GM19351 (cell line): ENCODE measurements around the gene RALB.

ENCODE experiments used
- ATAC-seq: cut with Tn5 transposase; IDR thresholded peaks from one replicate; pipeline ENCODE4 v1.9.1; 2021; ENCODE audit warnings: mild to moderate bottlenecking, moderate library complexity; ENCODE audit not compliant: unreplicated experiment

Gene RALB

DNA sequence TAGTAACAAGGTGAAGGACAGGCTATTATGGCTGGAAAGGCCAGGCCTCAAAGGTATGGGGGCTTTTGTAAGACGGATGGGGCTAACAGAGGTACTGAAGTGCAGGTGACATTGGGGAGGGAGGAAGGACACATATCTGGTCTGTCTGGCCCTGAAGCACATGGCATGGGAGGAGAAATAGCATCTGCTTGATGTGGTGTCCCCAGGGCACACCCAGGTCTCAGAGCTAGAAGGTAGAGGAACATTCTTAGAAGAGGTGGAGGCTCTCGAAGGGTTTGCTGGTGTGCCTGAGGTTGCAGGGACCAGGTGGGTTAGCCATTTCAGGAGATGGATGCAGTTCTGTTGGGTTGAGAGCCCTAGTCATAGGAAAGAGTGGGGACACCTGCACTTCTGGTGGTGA is 9.5 kb downstream of the RALB start:
- ATAC-seq = no peak

- no peak for ATAC-seq
Observed at GRCh38 chr2:120262761-120263428, 10.2 kb downstream of the RALB start.

DNA sequence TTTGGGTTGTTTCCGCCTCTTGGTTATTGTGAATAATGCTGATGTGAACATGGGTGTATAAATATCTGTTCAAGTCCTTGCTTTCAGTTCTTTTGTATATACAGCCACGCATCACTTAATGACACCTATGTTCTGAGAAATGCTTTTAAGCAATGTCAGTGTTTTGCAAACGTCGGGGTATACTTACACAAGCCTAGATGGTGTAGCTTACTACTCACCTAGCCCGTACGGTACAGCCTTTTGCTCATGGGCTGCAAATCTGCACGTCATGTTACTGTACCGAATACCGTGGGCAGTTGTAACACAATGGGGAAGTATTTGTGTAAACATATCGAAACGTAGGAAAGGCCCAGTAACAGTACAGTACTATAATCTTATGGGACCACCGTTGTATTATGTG is 12.4 kb downstream of the RALB start:
- ATAC-seq = no peak

DNA sequence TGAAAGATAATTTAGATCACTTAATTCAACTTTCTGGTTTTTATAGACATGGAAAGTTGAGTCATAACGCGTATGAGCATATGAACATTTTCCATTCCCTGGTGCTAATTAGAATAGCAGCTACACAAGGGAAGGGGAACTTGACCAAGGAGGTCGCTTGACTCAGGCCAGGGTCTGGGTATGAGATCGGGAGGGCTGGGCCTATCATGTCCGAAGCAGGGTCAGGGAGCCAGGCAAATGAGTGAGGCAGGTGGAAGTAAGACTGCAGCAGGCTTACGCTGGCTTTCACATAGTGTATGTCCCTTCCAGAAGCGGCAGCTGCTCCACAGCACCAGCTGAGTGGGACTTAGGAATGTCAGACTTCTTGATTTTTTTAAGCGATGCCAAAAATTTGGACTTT is 14.7 kb downstream of the RALB start:
- ATAC-seq = no peak

DNA sequence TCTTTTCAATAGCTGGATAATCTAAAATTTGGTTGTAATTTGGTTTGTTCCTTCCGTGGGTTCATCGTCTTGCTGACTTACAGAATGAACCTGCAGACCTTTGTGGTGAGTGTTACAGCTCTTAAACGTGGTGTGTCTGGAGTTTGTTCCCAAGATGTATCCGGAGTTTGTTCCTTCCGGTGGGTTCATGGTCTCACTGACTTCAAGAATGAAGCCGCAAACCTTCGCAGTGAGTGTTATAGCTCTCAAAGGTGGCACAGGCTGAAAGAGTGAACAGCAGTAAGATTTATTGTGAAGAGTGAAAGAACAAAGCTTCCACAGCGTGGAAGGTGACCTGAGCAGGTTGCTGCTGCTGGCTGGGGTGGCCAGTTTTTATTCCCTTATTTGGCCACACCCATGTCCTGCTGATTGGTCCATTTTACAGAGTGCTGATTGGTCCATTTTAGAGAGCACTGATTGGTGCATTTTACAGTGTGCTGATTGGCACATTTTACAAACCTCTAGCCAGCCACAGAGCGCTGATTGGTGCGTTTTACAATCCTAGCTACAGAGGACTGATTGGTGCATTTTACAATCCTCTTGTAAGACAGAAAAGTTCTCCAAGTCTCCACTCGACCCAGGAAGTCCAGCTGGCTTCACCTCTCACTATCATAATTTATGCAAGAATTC is 16.6 kb downstream of the RALB start:
- ATAC-seq = no peak

GRCh38 chr2:120269816-120270215 is 17.2 kb downstream of the RALB start:
- no peak for ATAC-seq

DNA sequence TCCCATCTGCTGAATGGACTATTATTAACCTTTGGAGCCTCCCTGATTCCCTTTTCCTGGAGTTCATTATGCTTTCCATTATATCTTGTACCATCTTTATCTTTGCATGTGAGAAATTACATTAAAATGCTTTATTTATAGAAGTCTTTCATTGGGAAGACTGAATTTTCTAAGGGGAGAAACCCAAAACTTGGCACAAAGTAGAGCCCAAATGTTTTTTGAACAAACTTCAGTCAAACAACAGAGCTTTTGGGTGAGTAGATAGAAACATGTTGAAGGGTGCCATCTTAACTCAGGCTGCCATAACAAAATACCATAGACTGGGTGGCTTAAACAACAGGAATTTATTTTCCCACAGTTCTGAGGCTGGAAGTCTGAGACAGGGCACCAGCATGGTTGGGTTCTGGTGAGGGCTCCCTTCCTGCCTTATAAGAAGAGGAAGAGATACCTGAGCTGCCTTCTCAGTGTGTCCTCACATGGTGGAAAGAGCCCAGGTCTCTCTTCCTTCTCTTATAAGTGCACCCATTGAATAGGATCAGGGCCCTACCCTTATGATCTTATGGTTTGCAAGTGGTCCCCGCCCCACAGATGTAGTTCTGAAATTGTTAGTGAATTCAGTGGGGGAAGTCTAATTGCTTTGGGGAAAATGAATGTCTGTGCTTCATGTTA is 19.2 kb downstream of the RALB start:
- peak; percentile 51 for ATAC-seq

DNA sequence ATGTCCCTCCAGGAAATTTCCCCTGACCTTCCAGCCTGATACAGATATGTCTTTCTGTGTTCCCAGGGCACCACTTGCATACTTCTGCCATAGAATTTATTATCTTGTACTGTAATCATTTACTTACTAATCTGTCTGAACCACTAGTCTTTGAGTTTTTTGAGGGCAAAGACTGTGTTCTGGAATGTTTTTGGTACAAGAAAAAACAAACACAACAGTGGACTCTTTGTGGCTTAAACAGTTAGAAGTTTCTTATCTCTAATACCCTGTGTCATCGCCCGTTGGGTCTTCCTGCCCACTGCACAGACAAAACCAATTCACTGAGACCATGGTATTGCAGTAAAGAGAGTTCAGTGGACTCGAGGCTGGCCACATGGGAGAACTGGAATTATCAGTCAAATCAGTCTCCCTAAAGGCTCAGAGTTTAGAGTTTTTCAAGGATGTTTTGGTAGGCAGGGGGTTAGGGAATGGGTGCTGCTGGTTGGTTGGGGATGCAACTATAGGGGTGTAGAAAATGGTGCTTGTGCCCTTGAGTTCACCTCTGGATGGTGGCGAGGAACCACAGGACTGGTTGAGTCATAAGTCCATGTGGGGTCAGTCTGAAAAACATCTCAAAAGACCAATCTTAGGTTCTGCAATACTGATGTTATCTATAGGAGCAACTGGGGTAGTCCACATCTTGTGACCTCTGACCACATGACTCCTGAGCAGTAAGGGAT is 20.3 kb downstream of the RALB start:
- ATAC-seq = no peak

- ATAC-seq = no peak
Observed at GRCh38 chr2:120275617-120276400, 23.2 kb downstream of the RALB start.

DNA sequence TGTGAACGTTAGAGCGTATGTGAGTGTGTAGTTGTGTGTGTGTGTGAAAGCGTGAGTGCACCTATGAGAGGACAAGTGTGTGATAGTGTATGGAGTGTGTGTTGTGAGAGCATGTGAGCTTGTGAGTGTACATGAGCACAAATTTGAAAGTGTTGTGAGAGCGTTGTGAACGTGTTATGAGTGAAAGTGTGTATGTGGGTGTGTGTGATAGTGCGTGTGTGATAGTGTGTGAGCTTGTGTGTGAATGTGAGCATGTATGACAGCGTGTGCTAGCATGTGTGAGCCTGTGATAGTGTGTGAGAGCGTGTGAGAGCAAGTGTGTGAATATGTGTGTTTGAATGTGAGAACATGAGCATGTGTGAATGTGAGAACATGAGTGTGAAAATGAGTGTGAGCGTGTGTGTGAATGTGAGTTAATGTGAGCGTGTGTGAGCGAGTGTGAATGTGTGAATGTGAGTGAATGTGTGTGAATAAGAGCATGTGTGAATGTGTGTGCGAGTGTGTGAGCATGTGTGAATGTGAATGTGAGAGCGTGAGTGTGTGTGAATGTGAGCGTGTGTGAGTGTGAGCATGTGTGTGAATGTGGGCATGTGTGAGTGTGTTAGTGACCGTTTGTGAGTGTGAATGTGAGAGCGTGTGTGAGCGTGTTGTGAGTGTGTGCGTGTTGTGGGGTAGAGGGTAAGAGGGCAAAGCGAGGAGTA is 25.0 kb downstream of the RALB start:
- no peak for ATAC-seq

DNA sequence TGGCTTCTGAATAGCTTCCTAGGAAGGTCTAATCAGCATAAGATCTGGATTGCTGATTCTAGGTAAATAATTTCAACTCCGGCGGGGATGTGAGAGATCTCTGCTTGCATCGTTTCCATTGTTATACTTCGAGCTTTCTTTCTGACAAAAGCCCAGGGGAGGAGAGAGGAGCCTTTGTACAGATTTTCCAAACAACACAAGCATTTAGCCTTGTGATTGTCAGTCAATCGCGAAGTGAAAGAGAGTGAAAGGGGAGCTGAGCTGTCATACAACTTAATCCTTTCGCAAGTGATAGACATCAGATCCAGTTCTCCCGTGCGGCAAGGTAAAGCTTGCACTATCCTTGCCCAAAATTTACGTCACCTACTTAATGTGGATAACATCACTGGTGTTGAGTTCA is 26.2 kb downstream of the RALB start:
- no peak for ATAC-seq

GRCh38 chr2:120279708-120280107 is 27.1 kb downstream of the RALB start:
- no peak for ATAC-seq

DNA sequence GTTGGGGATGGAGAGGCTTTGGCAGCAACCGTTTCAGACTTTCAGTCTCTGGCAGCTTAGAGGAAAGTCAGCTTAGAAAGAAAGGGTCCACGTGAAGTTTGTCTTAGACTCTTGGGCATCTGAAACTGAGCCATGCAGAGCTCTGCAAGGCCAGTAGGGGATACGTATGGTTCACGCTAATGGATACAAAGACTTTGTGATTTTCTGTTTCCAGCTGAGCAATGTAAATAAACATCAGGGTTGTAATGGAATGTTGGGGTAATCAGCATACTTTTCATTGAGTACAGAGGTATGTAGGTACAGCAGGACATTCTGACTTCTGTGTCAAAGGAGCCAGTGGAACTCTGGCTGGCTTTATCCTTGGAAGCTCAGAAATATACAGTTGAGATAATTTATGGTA is 31.0 kb downstream of the RALB start:
- ATAC-seq = no peak

DNA sequence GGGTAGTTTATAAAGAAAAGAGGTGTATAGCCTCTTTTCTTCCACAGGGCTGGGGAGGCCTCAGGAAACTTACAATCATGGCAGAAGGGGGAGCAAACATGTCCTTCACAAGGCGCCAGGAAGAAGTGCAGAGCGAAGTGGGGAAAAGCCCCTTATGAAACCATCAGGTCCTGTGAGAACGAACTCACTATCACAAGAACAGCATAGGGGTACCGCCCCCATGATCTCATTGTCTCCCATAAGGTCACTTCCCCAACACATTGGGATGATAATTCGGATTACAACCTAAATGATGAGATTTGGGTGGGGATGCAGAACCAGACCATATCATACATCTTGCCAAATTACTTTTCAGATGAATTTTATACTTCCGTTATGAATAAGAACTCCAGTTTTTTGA is 32.4 kb downstream of the RALB start:
- ATAC-seq = no peak

DNA sequence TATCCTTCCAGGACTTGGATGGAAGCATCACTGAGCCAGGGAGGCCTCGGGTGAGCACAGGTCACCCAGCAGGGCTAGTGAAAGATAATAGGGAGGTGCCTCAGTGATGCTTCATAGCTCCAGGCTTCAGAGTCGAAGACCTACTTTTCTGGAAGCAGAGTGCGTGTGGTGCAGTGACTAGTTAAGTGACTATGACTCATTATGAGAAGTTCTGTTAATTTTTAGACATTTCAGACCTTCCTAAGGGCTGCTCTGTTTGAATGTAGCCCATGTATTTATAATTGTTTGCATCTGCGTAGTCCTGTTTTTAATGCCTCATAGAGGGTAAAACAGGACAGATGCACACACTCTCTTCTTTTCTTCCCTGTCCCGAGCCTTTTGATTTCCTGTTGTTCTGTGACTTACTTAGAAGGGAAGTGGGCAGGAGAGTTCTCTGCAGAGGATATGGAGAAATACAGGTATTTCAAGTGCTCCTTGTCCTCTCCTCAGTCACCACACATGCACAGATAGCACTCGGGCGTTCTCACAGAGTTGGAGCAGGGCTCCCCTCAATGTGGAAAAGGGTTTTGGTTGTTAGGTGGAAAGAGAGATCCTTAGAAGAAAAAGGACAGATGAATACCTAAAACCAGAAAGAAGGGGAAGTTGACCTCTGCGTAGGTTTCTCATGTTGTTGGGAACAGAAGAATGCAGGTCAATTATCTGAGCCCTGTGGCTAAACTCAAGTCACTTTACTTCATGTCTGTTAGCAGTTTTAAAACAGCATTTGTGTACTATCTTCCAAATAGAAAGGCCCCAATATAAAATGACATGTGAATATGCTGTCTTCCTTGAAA is 34.7 kb downstream of the RALB start:
- ATAC-seq = peak; percentile 99

GRCh38 chr2:120288016-120288373 is 35.3 kb downstream of the RALB start:
- ATAC-seq = no peak

- no peak for ATAC-seq
Observed at GRCh38 chr2:120289221-120289906, 36.7 kb downstream of the RALB start.

- no peak for ATAC-seq
Observed at GRCh38 chr2:120290737-120291136, 38.1 kb downstream of the RALB start.
